Stimulated activated effector memory CD8-positive, alpha-beta T cell treated with anti-CD3 and anti-CD28 coated beads, Interleukin-12 subunit alpha, Interleukin-12 subunit beta, amount 100 ng/mL, for 72 hours (primary cell): ENCODE measurements around the gene DLG3.
A peak's percentile ranks its signal among the peaks of the same experiment; 100 is the strongest.

Experiments
- ATAC-seq: fragments of 150-1000 bp; cut with Tn5 transposase; 2 replicates; pipeline ENCODE4 v1.10.0; 2021
- DNase-seq, 2 donors: peaks; one replicate each; pipeline ENCODE4 v3.0.0; 2021 to 2022; ENCODE audit warnings: low spot score in 2 of 2
- H3K27ac Mint-ChIP-seq: one replicate; pipeline ENCODE4 v1.8.0; 2022; ENCODE audit warnings: mild to moderate bottlenecking, mixed read lengths
- H3K36me3 Mint-ChIP-seq: one replicate; pipeline ENCODE4 v1.8.0; 2022; ENCODE audit warnings: mild to moderate bottlenecking, mixed read lengths
- H3K4me1 Mint-ChIP-seq: one replicate; pipeline ENCODE4 v1.8.0; 2022; ENCODE audit warnings: mixed read lengths
- H3K4me3 Mint-ChIP-seq: one replicate; pipeline ENCODE4 v1.8.0; 2022; ENCODE audit warnings: mild to moderate bottlenecking, mixed read lengths
- H3K9me3 Mint-ChIP-seq: one replicate; pipeline ENCODE4 v1.8.0; 2022; ENCODE audit warnings: mixed read lengths

The DLG3 gene

GRCh38 chrX:70432936-70433847 lies 11.4 kb upstream of the DLG3 start:
- H3K9me3 Mint-ChIP-seq = no peaks in the 10 kb centered on the region
- H3K4me3 Mint-ChIP-seq = peak overlapping the region; percentile 85
- peak overlapping the region; percentile 91 for H3K27ac Mint-ChIP-seq
- H3K36me3 Mint-ChIP-seq = peaks cover 6% of the 10 kb centered on the region
- ATAC-seq (no peak), DNase-seq (no peak)
- peaks cover 17% of the 10 kb centered on the region for H3K4me1 Mint-ChIP-seq

GRCh38 chrX:70433848-70434351 lies 10.7 kb upstream of the DLG3 start:
- Mint-ChIP-seq H3K4me3 (peak overlapping the region; percentile 85), H3K27ac (peak overlapping the region; percentile 91), H3K36me3 (peaks cover 8% of the 10 kb centered on the region), H3K4me1 (peaks cover 24% of the 10 kb centered on the region), H3K9me3 (no peaks in the 10 kb centered on the region)
- DNase-seq = peak; percentile 57 to 82
- ATAC-seq = peak; percentile 82

DNA sequence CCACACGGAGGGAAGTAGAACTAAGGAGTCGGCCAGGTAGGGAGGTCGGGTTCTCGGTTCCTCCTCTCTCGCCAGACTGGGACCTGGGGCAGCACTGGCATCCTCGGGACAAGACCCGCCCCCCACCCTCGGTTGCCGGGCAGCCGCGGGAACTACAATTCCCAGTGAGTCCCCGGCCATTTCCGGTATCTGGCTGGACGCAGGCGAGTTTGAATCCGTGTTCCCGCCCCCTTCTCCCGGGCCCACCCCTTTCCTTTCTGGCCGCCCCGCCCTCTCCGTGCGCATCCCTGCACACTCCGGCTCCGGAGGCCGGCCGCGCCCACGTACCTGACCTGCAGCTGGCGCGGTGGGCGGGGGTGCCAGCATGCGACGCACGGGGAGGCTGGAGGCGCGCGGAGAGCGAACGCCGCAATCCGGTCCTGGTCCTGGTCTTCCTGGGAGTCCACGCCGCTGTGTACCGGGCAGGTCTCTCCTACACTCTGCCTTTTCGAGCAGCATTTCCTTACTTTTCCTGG lies 10.2 kb upstream of the DLG3 start:
- Mint-ChIP-seq H3K4me1 (peaks cover 29% of the 10 kb centered on the region), H3K9me3 (no peaks in the 10 kb centered on the region), H3K36me3 (peaks cover 12% of the 10 kb centered on the region), H3K4me3 (peak overlapping the region; percentile 85), H3K27ac (peak overlapping the region; percentile 91)
- ATAC-seq (peak; percentile 75), DNase-seq (peak; percentile 24 to 69)

- Mint-ChIP-seq H3K4me3 (peak overlapping the region; percentile 85), H3K4me1 (peaks cover 29% of the 10 kb centered on the region), H3K9me3 (no peaks in the 10 kb centered on the region), H3K36me3 (peaks cover 12% of the 10 kb centered on the region), H3K27ac (peak overlapping the region; percentile 90)
- ATAC-seq = peak; percentile 2
- no peak for DNase-seq
Observed at GRCh38 chrX:70434914-70435586, 9.6 kb upstream of the DLG3 start.

GRCh38 chrX:70436343-70436742 lies 8.3 kb upstream of the DLG3 start:
- H3K36me3 Mint-ChIP-seq = peaks cover 12% of the 10 kb centered on the region
- ATAC-seq (no peak), DNase-seq (no peak)
- no peaks in the 10 kb centered on the region for H3K9me3 Mint-ChIP-seq
- H3K4me1 Mint-ChIP-seq = peaks cover 29% of the 10 kb centered on the region
- no peak overlapping the region for H3K27ac Mint-ChIP-seq
- H3K4me3 Mint-ChIP-seq = no peak overlapping the region

DNA sequence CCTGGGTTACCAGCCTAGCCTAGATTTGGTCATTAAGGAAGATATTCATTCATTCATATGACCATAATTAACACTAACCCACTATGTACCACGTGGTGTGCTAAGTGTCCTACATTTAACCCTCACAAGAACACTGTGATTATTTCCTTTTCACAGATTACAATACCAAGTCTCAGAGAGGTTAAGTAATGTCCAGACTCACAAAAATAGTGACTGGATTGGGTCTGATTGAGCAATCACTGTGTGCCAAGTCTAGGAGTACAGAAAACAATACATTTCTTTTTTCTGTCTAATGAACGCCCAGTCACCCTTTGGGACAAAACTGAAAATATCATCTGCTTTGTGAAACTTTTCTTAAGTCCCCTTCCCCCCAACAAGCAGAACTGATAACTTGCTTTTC lies 7.6 kb upstream of the DLG3 start:
- DNase-seq = no peak
- no peak for ATAC-seq
- Mint-ChIP-seq H3K36me3 (peaks cover 12% of the 10 kb centered on the region), H3K4me1 (peaks cover 29% of the 10 kb centered on the region), H3K27ac (no peak overlapping the region), H3K9me3 (no peaks in the 10 kb centered on the region), H3K4me3 (no peak overlapping the region)

DNA sequence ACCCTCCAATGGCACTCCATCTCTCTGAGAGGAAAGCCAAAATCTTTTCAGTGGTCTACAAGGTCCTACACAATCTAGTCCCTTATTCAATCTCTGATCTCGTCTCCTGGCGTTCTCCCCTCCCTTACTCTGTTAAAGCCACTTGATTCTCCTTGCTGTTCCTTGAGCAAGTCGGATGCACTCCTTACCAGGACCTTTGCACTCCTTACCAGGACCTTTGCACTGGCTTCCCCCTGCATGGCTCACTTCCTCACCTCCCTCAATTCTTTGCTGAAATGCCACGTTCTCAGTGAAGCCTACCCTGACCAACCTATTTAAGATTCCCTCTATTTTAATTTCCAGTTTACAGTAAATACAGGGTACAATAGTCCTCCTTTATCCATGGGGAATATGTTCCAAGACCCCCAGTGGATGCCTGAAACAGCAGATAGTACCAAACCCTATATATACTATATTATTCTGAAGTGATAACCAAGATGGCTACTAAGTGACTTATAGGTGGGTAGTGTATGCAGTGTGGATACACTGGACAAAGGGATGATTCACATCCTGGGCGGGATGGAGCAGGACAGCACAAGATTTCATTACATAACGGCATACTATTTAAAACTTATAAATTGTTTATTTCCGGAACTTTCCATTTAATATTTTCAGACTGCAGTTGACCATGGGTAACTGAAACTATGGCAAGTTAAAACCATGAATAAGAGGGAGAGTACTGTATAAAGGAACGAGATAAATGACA lies 6.5 kb upstream of the DLG3 start:
- H3K36me3 Mint-ChIP-seq = peaks cover 12% of the 10 kb centered on the region
- DNase-seq (no peak), ATAC-seq (no peak)
- H3K4me3 Mint-ChIP-seq = no peak overlapping the region
- H3K4me1 Mint-ChIP-seq = peaks cover 29% of the 10 kb centered on the region
- H3K9me3 Mint-ChIP-seq = no peaks in the 10 kb centered on the region
- no peak overlapping the region for H3K27ac Mint-ChIP-seq

DNA sequence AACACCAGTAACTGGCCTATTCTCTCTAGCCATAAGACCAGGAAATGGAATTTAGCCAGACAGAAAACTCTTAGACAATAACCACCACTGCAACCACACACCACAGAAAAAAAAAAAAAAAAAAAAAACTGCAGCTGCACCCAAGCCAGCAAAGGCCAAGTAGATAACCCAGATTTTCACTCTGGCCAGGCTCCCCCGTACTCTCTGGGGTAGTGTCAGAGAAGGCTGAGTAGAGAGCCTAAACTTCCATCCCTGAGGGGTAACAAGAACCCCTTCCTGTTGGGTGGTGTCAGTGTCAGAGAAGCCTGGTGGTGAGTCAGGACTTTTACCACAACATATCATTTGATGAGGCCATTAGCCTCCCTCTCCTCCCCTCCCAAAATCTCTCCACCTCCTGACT lies 5.6 kb upstream of the DLG3 start:
- H3K4me3 Mint-ChIP-seq = no peak overlapping the region
- H3K27ac Mint-ChIP-seq = peak overlapping the region; percentile 32
- no peaks in the 10 kb centered on the region for H3K9me3 Mint-ChIP-seq
- H3K36me3 Mint-ChIP-seq = peaks cover 6% of the 10 kb centered on the region
- H3K4me1 Mint-ChIP-seq = peaks cover 30% of the 10 kb centered on the region
- no peak for DNase-seq
- ATAC-seq = peak; percentile 83

DNA sequence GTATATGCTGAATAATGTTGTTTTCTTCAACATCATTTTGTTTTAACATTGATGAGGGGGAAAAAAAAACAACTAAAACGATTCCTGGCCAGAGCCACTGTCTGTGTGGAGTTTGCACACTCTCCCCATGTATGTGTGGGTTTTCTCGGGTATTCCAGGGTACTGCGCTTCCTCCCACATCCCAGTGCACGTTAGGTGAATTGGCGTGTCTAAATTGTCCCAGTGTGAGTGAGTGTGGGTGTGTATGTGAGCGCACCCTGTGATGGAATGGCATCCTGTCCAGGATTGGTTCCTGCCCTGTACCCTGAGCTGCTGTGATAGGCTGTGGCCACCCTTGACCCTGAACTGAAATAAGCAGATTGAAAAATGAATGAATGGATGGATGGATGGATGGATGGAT lies 2.4 kb upstream of the DLG3 start:
- no peak for ATAC-seq
- H3K4me3 Mint-ChIP-seq = no peak overlapping the region
- no peak for DNase-seq
- no peaks in the 10 kb centered on the region for H3K9me3 Mint-ChIP-seq
- peaks cover 6% of the 10 kb centered on the region for H3K36me3 Mint-ChIP-seq
- peaks cover 34% of the 10 kb centered on the region for H3K4me1 Mint-ChIP-seq
- no peak overlapping the region for H3K27ac Mint-ChIP-seq

GRCh38 chrX:70444946-70445656 lies 466 bp downstream of the DLG3 start:
- H3K27ac Mint-ChIP-seq = no peak overlapping the region
- DNase-seq (no peak), ATAC-seq (peak; percentile 59)
- no peaks in the 10 kb centered on the region for H3K36me3 Mint-ChIP-seq
- H3K4me1 Mint-ChIP-seq = peaks cover 15% of the 10 kb centered on the region
- H3K4me3 Mint-ChIP-seq = peak overlapping the region; percentile 60
- H3K9me3 Mint-ChIP-seq = no peaks in the 10 kb centered on the region

GRCh38 chrX:70445951-70446350 lies 1.3 kb downstream of the DLG3 start:
- ATAC-seq = no peak
- no peak overlapping the region for H3K27ac Mint-ChIP-seq
- DNase-seq = no peak
- H3K9me3 Mint-ChIP-seq = no peaks in the 10 kb centered on the region
- H3K36me3 Mint-ChIP-seq = no peaks in the 10 kb centered on the region
- peak overlapping the region; percentile 36 for H3K4me3 Mint-ChIP-seq
- H3K4me1 Mint-ChIP-seq = peaks cover 15% of the 10 kb centered on the region

DNA sequence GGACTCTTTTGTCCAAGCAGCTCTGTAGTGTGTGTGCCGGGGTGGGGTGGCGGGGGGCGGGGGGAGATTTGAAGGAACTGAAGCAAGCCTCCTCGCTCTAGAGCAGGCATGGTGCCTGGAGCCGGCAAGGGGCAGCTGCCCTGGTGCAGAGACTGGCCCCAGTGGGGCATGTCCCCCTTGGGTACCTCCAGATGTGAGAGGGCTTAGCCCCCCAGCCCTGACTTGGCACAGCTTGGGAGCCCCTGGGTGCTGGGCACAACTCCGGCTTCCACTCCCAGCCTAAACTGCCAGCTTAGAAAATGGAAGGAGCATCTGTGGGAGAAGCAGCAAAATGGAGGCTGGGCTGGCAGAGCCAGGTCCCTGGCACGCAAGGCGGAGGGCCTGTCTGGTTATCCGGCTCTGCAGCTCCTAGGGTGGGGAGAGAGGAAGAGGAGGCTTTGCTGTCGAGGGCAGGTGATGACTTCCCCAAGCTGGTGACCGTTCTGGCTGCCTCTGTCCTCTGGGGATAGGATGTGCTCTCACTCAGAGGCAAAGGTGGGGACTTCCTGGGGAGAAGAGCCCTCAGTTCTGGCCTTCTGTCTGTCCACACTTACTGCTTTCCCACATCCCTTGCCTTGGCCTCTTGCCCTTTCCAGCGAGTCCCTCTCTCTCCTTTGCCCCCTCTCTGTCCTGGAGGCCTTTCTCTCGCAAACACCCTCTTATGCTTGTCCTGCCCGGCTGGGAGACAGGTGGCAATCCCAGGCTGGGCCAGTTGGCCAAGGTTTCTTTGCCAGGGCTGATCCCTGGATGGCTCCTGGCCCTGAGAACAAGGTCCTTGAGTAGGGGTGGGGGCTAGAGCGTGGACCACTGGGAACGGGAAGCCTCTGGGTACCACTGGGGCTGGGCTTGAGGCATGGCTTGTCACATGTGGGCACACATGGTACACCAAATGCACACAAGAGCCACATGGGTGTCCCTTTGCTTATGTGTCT lies 2.0 kb downstream of the DLG3 start:
- Mint-ChIP-seq H3K4me3 (no peak overlapping the region), H3K9me3 (no peaks in the 10 kb centered on the region), H3K4me1 (peaks cover 15% of the 10 kb centered on the region), H3K27ac (no peak overlapping the region), H3K36me3 (no peaks in the 10 kb centered on the region)
- DNase-seq = no peak
- no peak for ATAC-seq

DNA sequence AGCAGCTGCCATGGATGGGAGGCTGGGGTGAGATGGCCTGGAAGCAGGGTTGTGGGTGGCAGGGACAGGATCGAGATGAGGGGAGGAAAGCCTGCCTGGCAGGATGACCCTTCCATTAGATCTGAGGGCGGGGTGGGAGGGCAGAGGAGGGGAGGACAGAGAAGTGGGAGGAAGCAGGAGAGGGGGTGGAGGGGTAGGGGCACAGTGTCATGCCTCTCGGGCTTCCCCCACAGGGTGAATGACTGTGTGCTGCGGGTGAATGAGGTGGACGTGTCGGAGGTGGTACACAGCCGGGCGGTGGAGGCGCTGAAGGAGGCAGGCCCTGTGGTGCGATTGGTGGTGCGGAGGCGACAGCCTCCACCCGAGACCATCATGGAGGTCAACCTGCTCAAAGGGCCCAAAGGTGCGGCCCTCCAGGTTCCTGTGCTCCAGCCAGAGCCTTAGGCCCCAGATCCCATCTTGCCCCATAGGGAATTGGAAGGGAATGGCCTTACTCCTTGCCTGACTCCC lies 4.9 kb downstream of the DLG3 start:
- no peaks in the 10 kb centered on the region for H3K9me3 Mint-ChIP-seq
- no peak overlapping the region for H3K27ac Mint-ChIP-seq
- ATAC-seq (no peak), DNase-seq (no peak)
- no peaks in the 10 kb centered on the region for H3K36me3 Mint-ChIP-seq
- H3K4me3 Mint-ChIP-seq = no peak overlapping the region
- peaks cover 38% of the 10 kb centered on the region for H3K4me1 Mint-ChIP-seq
